Measurements from ENCODE around the gene SIGLEC14.
"Not testable (repeated sequence)": the region's sequence is repeated elsewhere in the genome, so short reads cannot be mapped to it uniquely, and the experiment has no call there.

The SIGLEC14 gene

GRCh38 chr19:51668216-51668615 is 21.6 kb upstream of the SIGLEC14 start:
- no peak for DNase-seq (ENCODE audit: low read depth)

GRCh38 chr19:51664997-51665396 is 18.4 kb upstream of the SIGLEC14 start:
- DNase-seq (ENCODE audit: low read depth) = no peak

- no peak for DNase-seq (ENCODE audit: low read depth)
Measured at GRCh38 chr19:51664131-51664530, 17.5 kb upstream of the SIGLEC14 start.

GRCh38 chr19:51663650-51664049 is 17.0 kb upstream of the SIGLEC14 start:
- no peak for DNase-seq (ENCODE audit: low read depth)

- DNase-seq (ENCODE audit: low read depth) = peak; percentile 56
Measured at GRCh38 chr19:51660975-51661600, 14.5 kb upstream of the SIGLEC14 start.

GRCh38 chr19:51654783-51655182 is 8.2 kb upstream of the SIGLEC14 start:
- DNase-seq (ENCODE audit: low read depth) = no peak

- DNase-seq (ENCODE audit: low read depth) = no peak
Measured at GRCh38 chr19:51653162-51653561, 6.5 kb upstream of the SIGLEC14 start.

- DNase-seq (ENCODE audit: low read depth) = no peak
Measured at GRCh38 chr19:51652266-51652665, 5.6 kb upstream of the SIGLEC14 start.

GRCh38 chr19:51651216-51651846 is 4.7 kb upstream of the SIGLEC14 start:
- DNase-seq (ENCODE audit: low read depth) = no peak

GRCh38 chr19:51647318-51647717 is 693 bp upstream of the SIGLEC14 start:
- no peak for DNase-seq (ENCODE audit: low read depth)

- no peak for DNase-seq (ENCODE audit: low read depth)
Measured at GRCh38 chr19:51644636-51645271, 1.9 kb downstream of the SIGLEC14 start.

- no peak for DNase-seq (ENCODE audit: low read depth)
Measured at GRCh38 chr19:51641648-51642047, 5.0 kb downstream of the SIGLEC14 start.

- DNase-seq (ENCODE audit: low read depth) = no peak
Measured at GRCh38 chr19:51640386-51640785, 6.2 kb downstream of the SIGLEC14 start.

- DNase-seq (ENCODE audit: low read depth) = no peak
Measured at GRCh38 chr19:51639916-51640315, 6.7 kb downstream of the SIGLEC14 start.

GRCh38 chr19:51637362-51637978 is 9.2 kb downstream of the SIGLEC14 start:
- DNase-seq (ENCODE audit: low read depth) = no peak

- no peak for DNase-seq (ENCODE audit: low read depth)
Measured at GRCh38 chr19:51632126-51632525, 14.5 kb downstream of the SIGLEC14 start.

- DNase-seq (ENCODE audit: low read depth) = not testable (repeated sequence)
Measured at GRCh38 chr19:51630315-51630714, 16.3 kb downstream of the SIGLEC14 start, which contains the start of gene SIGLEC5. TSS of gene SIGLEC5 (minus strand) at chr19:51630401. CDS start at chr19:51630335, 66 bp downstream.

GRCh38 chr19:51628153-51628939 is 18.3 kb downstream of the SIGLEC14 start:
- DNase-seq (ENCODE audit: low read depth) = no peak

- no peak for DNase-seq (ENCODE audit: low read depth)
Measured at GRCh38 chr19:51627491-51628138, 19.0 kb downstream of the SIGLEC14 start.

GRCh38 chr19:51626675-51627074 is 19.9 kb downstream of the SIGLEC14 start:
- DNase-seq (ENCODE audit: low read depth) = no peak

GRCh38 chr19:51621178-51621577 is 25.4 kb downstream of the SIGLEC14 start:
- no peak for DNase-seq (ENCODE audit: low read depth)

- no peak for DNase-seq (ENCODE audit: low read depth)
Measured at GRCh38 chr19:51615991-51616390, 30.6 kb downstream of the SIGLEC14 start.

Data from stimulated activated CD8-positive, alpha-beta memory T cell treated with anti-CD3 and anti-CD28 coated beads, Interleukin-4, amount 100 ng/mL, for 24 hours (primary cell).